ENCODE results near the gene JDP2.

The JDP2 gene

GRCh38 chr14:75456997-75457335 is 29.1 kb downstream of the JDP2 start:
- intact Hi-C loops (cut with DNase I; ENCODE audit: low total_unique reads), result no loop called here
- Histone ChIP-seq H3K27ac (no peak overlapping the region), H3K9me3 (no peaks in the 10 kb centered on the region), H3K4me3 (no peak overlapping the region), H3K4me1 (peaks cover 8 to 65% (median 57%) of the 10 kb centered on the region in 4 donors), H3K36me3 (peaks cover 0 to 7% (median 7%) of the 10 kb centered on the region in 3 donors), H3K27me3 (no peaks in the 10 kb centered on the region)
- DNase-seq, result no peak
- TF ChIP-seq CTCF (IDR thresholded peaks at IDR 0.05), result no peak

DNA sequence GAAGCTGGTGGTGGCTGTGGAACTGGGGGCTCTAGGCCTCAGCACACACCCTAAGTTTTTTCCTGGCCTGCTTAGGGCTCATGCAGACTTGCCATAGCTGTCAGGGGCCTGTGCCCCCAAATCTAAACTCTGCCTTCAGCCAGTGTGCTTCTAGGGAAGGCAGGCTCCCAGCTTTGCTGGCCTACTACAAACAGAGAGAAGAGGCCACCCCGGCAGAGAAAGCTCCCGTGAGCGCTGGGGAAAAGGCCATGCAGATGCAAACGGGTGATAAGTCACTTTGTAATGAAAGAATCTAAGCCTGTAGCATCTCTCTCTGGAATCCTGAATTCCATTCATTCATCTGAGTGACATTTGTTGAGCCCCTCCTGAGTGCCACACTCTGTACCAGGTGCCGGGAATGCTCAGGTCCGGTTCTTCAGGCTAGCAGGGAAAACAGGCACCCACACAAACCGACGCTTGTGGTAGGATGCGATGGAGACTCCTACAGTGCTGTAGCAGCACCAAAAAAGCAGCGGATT is 29.9 kb downstream of the JDP2 start:
- Histone ChIP-seq H3K4me1 (peaks cover 6 to 58% (median 50%) of the 10 kb centered on the region in 4 donors), H3K4me3 (no peak overlapping the region)
- no peak for DNase-seq

GRCh38 chr14:75458305-75458704 is 30.5 kb downstream of the JDP2 start:
- peaks cover 0 to 52% (median 44%) of the 10 kb centered on the region in 4 donors for H3K4me1 ChIP-seq
- intact Hi-C loops (cut with DNase I; ENCODE audit: low total_unique reads), result no loop called here

More for the DNA sequence above, 29.9 kb downstream of the JDP2 start:
- H3K9me3 ChIP-seq, result no peaks in the 10 kb centered on the region
- TF ChIP-seq CTCF (IDR thresholded peaks at IDR 0.05), result no peak
- peaks cover 3 to 13% (median 13%) of the 10 kb centered on the region in 3 donors for H3K36me3 ChIP-seq
- H3K27me3 ChIP-seq, result no peaks in the 10 kb centered on the region
- intact Hi-C loops (cut with DNase I; ENCODE audit: low total_unique reads), result no loop called here
- no peak overlapping the region for H3K27ac ChIP-seq

DNA sequence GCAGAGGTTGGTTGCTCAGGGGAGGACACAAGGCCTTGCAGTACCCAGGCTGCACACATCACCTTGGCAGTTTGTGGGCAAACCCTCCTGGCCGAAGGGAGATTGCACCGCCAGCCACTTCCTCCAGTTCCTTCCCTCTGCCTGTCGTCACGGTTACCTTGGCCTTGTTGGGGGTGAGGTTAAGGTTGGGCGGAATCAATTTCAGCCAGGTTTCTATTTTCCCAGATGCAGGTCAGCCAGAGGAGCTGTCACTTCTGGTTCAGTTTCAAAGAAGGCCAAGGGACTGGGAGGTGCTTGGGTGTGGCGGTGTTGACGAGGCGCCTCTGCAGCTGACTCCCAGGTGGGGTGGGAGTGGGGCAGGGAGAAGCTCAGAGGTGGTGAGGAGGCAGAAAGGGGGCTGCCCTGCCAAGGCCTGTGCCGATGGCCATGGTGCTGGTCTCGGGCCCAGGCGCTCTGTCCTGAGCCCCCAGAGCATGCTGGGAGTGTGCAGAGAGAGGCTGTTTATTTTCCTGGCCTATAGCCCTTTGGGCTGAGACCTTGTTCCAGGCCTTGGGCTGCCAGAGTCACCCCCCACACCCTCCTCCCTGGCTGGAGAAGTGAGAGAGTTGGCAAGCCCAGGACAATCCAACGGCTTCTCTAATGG is 31.4 kb downstream of the JDP2 start:
- peak overlapping the region in 1 of 2 donors; percentile 12 for H3K27ac ChIP-seq
- H3K27me3 ChIP-seq, result no peaks in the 10 kb centered on the region
- DNase-seq, result no peak
- no peaks in the 10 kb centered on the region for H3K9me3 ChIP-seq
- peaks cover 7 to 26% (median 23%) of the 10 kb centered on the region in 3 donors for H3K36me3 ChIP-seq
- peaks cover 0 to 43% (median 35%) of the 10 kb centered on the region in 4 donors for H3K4me1 ChIP-seq
- H3K4me3 ChIP-seq, result no peak overlapping the region
- TF ChIP-seq CTCF (IDR thresholded peaks at IDR 0.05), result no peak
- intact Hi-C loops (cut with DNase I; ENCODE audit: low total_unique reads), result no loop called here

More at GRCh38 chr14:75458305-75458704, 30.5 kb downstream of the JDP2 start:
- Histone ChIP-seq H3K27ac (no peak overlapping the region), H3K36me3 (peaks cover 7 to 19% (median 19%) of the 10 kb centered on the region in 3 donors), H3K4me3 (no peak overlapping the region), H3K9me3 (no peaks in the 10 kb centered on the region), H3K27me3 (no peaks in the 10 kb centered on the region)
- DNase-seq, result no peak
- no peak for TF ChIP-seq CTCF (IDR thresholded peaks at IDR 0.05)

DNA sequence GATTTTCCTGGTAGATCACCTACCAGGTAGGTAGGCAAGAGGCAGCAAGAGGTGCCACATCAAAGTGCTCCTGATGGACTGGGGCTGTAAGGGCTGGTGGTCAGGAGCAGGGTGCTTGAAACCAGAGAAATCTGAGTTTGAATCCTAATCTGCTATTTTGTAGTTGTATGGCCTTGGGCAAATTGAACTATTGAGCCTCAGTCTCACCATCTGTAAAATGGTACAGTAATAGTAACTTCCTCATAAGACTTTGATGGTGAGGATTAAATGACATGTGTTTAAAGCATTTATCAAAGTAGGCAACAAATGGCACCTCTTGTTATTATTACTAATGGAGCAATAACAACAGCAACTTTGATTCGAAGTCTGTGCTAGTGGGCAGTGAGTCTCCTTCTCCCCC is 32.0 kb downstream of the JDP2 start:
- intact Hi-C loops (cut with DNase I; ENCODE audit: low total_unique reads), result no loop called here
- H3K27me3 ChIP-seq, result no peaks in the 10 kb centered on the region
- no peak overlapping the region for H3K4me3 ChIP-seq
- peak overlapping the region in 1 of 2 donors; percentile 11 for H3K27ac ChIP-seq
- peaks cover 0 to 37% (median 30%) of the 10 kb centered on the region in 4 donors for H3K4me1 ChIP-seq
- TF ChIP-seq CTCF (IDR thresholded peaks at IDR 0.05), result no peak
- no peaks in the 10 kb centered on the region for H3K9me3 ChIP-seq
- H3K36me3 ChIP-seq, result peaks cover 7 to 27% (median 26%) of the 10 kb centered on the region in 3 donors
- no peak for DNase-seq

All from tibial artery (tissue), 4 donors.